Sigmoid colon (tissue), 4 donors: ENCODE data around the gene ANO1.

ENCODE experiments used
- POLR2A ChIP-seq, 2 donors: fragments of 450-650 bp; IDR thresholded peaks; one replicate each; pipeline ENCODE4 v1.6.1; 2016; ENCODE audit warnings: antibody characterized with exemption in 2 of 2, mild to moderate bottlenecking in 2 of 2, moderate library complexity in 2 of 2
- POLR2AphosphoS5 ChIP-seq, 4 donors: sonication (generic); formaldehyde crosslinking; IDR thresholded peaks; one replicate each; pipeline ENCODE4 v1.6.1; 2017; ENCODE audit warnings: antibody characterized with exemption in 4 of 4
- TF ChIP-seq, protein P1 (sequence below), 4 experiments: fragments of 450-650 bp in 3 of 4; fragments of 200-600 bp in 1 of 4; IDR thresholded peaks; one replicate each; pipeline ENCODE4 v1.5.1; 2016 to 2019; ENCODE audit warnings: antibody characterized with exemption in 4 of 4, mild to moderate bottlenecking in 3 of 4, moderate library complexity in 2 of 4

DNA sequence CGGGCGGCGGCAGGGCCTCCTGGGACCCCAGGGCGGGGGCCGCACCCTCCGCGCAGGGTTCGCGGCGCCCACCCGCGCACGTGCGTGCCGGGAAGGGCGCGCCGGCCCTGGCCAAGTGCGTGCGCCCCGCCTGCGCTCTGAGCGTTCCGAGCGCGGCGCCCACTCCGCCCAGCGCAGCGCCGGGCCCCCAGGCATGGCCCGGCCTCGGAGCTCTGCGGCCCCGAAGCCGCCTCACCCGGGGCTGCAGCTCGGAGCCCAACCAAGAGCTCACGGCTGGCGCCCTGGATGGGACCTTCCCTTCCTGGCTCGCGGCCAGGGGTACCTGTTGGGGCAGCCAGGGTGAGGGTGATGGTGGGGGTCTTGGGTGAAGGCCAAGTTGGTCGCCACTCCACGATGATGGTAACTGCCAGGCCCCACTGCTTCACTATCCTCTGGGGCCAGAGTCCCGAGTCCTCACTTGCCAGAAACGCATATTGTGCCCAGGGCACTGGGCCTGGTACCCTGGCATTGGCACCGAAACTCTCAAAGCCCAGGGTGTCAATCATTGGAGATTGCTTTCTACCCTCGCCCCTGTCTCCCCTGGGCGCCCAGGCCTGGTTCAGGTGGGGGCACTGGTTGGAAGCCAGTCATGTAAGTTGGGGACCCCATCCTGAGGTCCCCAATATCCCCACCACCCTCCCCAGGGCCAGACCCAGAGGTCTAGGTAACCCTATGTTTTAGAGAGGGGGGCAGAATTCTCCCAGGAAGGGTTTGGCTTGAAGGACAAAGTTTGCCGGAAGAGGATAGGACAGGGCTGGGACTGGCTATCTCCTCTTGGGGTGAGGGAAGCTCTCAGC, 882 bp downstream of the ANO1 start:
- TF ChIP-seq, protein P1, sequence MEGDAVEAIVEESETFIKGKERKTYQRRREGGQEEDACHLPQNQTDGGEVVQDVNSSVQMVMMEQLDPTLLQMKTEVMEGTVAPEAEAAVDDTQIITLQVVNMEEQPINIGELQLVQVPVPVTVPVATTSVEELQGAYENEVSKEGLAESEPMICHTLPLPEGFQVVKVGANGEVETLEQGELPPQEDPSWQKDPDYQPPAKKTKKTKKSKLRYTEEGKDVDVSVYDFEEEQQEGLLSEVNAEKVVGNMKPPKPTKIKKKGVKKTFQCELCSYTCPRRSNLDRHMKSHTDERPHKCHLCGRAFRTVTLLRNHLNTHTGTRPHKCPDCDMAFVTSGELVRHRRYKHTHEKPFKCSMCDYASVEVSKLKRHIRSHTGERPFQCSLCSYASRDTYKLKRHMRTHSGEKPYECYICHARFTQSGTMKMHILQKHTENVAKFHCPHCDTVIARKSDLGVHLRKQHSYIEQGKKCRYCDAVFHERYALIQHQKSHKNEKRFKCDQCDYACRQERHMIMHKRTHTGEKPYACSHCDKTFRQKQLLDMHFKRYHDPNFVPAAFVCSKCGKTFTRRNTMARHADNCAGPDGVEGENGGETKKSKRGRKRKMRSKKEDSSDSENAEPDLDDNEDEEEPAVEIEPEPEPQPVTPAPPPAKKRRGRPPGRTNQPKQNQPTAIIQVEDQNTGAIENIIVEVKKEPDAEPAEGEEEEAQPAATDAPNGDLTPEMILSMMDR (IDR thresholded peaks at IDR 0.05), result no peak
- no peak for TF ChIP-seq POLR2A (IDR thresholded peaks at IDR 0.05)
- no peak for TF ChIP-seq POLR2AphosphoS5 (IDR thresholded peaks at IDR 0.05)
